Measurements from ENCODE around the gene VASP.

VASP gene

GRCh38 chr19:45477186-45477585 is 30.1 kb upstream of the VASP start:
- Mint-ChIP-seq H3K27ac (ENCODE audit: low read depth) (peak overlapping the region; percentile 99), H3K9me3 (no peaks in the 10 kb centered on the region), H3K4me1 (peaks cover 63% of the 10 kb centered on the region), H3K4me3 (peak overlapping the region; percentile 60), H3K27me3 (no peaks in the 10 kb centered on the region), H3K36me3 (ENCODE audit: insufficient read depth) (peaks cover 65% of the 10 kb centered on the region)
- ATAC-seq (replicated peaks; ENCODE audit: extremely low read depth, poor library complexity, severe bottlenecking) = no peak
- DNase-seq (ENCODE audit: low spot score in 2 of 2) = no peak

GRCh38 chr19:45477713-45478453 is 29.4 kb upstream of the VASP start:
- peaks cover 58% of the 10 kb centered on the region for H3K36me3 Mint-ChIP-seq (ENCODE audit: insufficient read depth)
- H3K9me3 Mint-ChIP-seq = no peaks in the 10 kb centered on the region
- H3K27me3 Mint-ChIP-seq = no peaks in the 10 kb centered on the region
- H3K27ac Mint-ChIP-seq (ENCODE audit: low read depth) = peak overlapping the region; percentile 99
- H3K4me3 Mint-ChIP-seq = peak overlapping the region; percentile 60
- DNase-seq (ENCODE audit: low spot score in 2 of 2) (no peak), ATAC-seq (replicated peaks; ENCODE audit: extremely low read depth, poor library complexity, severe bottlenecking) (no peak)
- peaks cover 59% of the 10 kb centered on the region for H3K4me1 Mint-ChIP-seq

- ATAC-seq (replicated peaks; ENCODE audit: extremely low read depth, poor library complexity, severe bottlenecking) = peak; percentile 73
- no peaks in the 10 kb centered on the region for H3K27me3 Mint-ChIP-seq
- H3K27ac Mint-ChIP-seq (ENCODE audit: low read depth) = peak overlapping the region; percentile 99
- H3K4me3 Mint-ChIP-seq = peak overlapping the region; percentile 60
- peak; percentile 89 to 90 for DNase-seq (ENCODE audit: low spot score in 2 of 2)
- peaks cover 53% of the 10 kb centered on the region for H3K36me3 Mint-ChIP-seq (ENCODE audit: insufficient read depth)
- no peaks in the 10 kb centered on the region for H3K9me3 Mint-ChIP-seq
- peaks cover 54% of the 10 kb centered on the region for H3K4me1 Mint-ChIP-seq
Observed at GRCh38 chr19:45478454-45479238, 28.6 kb upstream of the VASP start.

GRCh38 chr19:45483033-45483432 is 24.2 kb upstream of the VASP start:
- Mint-ChIP-seq H3K27ac (ENCODE audit: low read depth) (no peak overlapping the region), H3K9me3 (no peaks in the 10 kb centered on the region), H3K27me3 (no peaks in the 10 kb centered on the region), H3K4me3 (no peak overlapping the region), H3K4me1 (peaks cover 24% of the 10 kb centered on the region), H3K36me3 (ENCODE audit: insufficient read depth) (peaks cover 18% of the 10 kb centered on the region)
- no peak for ATAC-seq (replicated peaks; ENCODE audit: extremely low read depth, poor library complexity, severe bottlenecking)
- DNase-seq (ENCODE audit: low spot score in 2 of 2) = no peak

GRCh38 chr19:45484273-45484945 is 22.9 kb upstream of the VASP start:
- DNase-seq (ENCODE audit: low spot score in 2 of 2) = no peak
- Mint-ChIP-seq H3K27me3 (no peaks in the 10 kb centered on the region), H3K9me3 (no peaks in the 10 kb centered on the region), H3K4me1 (peaks cover 12% of the 10 kb centered on the region), H3K27ac (ENCODE audit: low read depth) (no peak overlapping the region), H3K4me3 (no peak overlapping the region), H3K36me3 (ENCODE audit: insufficient read depth) (peaks cover 7% of the 10 kb centered on the region)
- no peak for ATAC-seq (replicated peaks; ENCODE audit: extremely low read depth, poor library complexity, severe bottlenecking)

- Mint-ChIP-seq H3K27me3 (no peaks in the 10 kb centered on the region), H3K4me1 (peaks cover 8% of the 10 kb centered on the region), H3K4me3 (peak overlapping the region; percentile 85), H3K36me3 (ENCODE audit: insufficient read depth) (peaks cover 6% of the 10 kb centered on the region), H3K9me3 (no peaks in the 10 kb centered on the region), H3K27ac (ENCODE audit: low read depth) (no peak overlapping the region)
- DNase-seq (ENCODE audit: low spot score in 2 of 2) (peak; percentile 93 to 97), ATAC-seq (replicated peaks; ENCODE audit: extremely low read depth, poor library complexity, severe bottlenecking) (peak; percentile 100)
Observed at GRCh38 chr19:45485305-45486077, 21.8 kb upstream of the VASP start.

- Mint-ChIP-seq H3K4me1 (peaks cover 14% of the 10 kb centered on the region), H3K27ac (ENCODE audit: low read depth) (no peak overlapping the region), H3K9me3 (no peaks in the 10 kb centered on the region), H3K36me3 (ENCODE audit: insufficient read depth) (peaks cover 4% of the 10 kb centered on the region), H3K4me3 (no peak overlapping the region), H3K27me3 (peaks cover 12% of the 10 kb centered on the region)
- ATAC-seq (replicated peaks; ENCODE audit: extremely low read depth, poor library complexity, severe bottlenecking) = no peak
- DNase-seq (ENCODE audit: low spot score in 2 of 2) = no peak
Observed at GRCh38 chr19:45488708-45489107, 18.6 kb upstream of the VASP start.

GRCh38 chr19:45489216-45489855 is 17.9 kb upstream of the VASP start:
- no peak for DNase-seq (ENCODE audit: low spot score in 2 of 2)
- peaks cover 12% of the 10 kb centered on the region for H3K27me3 Mint-ChIP-seq
- peaks cover 2% of the 10 kb centered on the region for H3K36me3 Mint-ChIP-seq (ENCODE audit: insufficient read depth)
- peaks cover 14% of the 10 kb centered on the region for H3K4me1 Mint-ChIP-seq
- no peak for ATAC-seq (replicated peaks; ENCODE audit: extremely low read depth, poor library complexity, severe bottlenecking)
- H3K4me3 Mint-ChIP-seq = no peak overlapping the region
- H3K27ac Mint-ChIP-seq (ENCODE audit: low read depth) = no peak overlapping the region
- no peaks in the 10 kb centered on the region for H3K9me3 Mint-ChIP-seq

GRCh38 chr19:45492137-45492626 is 15.1 kb upstream of the VASP start:
- H3K27ac Mint-ChIP-seq (ENCODE audit: low read depth) = no peak overlapping the region
- peaks cover 24% of the 10 kb centered on the region for H3K27me3 Mint-ChIP-seq
- peaks cover 18% of the 10 kb centered on the region for H3K4me1 Mint-ChIP-seq
- peaks cover 5% of the 10 kb centered on the region for H3K36me3 Mint-ChIP-seq (ENCODE audit: insufficient read depth)
- DNase-seq (ENCODE audit: low spot score in 2 of 2) (no peak), ATAC-seq (replicated peaks; ENCODE audit: extremely low read depth, poor library complexity, severe bottlenecking) (no peak)
- no peak overlapping the region for H3K4me3 Mint-ChIP-seq
- no peaks in the 10 kb centered on the region for H3K9me3 Mint-ChIP-seq

- Mint-ChIP-seq H3K27ac (ENCODE audit: low read depth) (no peak overlapping the region), H3K9me3 (no peaks in the 10 kb centered on the region), H3K27me3 (peaks cover 24% of the 10 kb centered on the region)
Observed at GRCh38 chr19:45492627-45493470, 14.4 kb upstream of the VASP start.

GRCh38 chr19:45494261-45494916 is 12.9 kb upstream of the VASP start:
- ATAC-seq (replicated peaks; ENCODE audit: extremely low read depth, poor library complexity, severe bottlenecking) (no peak), DNase-seq (ENCODE audit: low spot score in 2 of 2) (no peak)
- Mint-ChIP-seq H3K36me3 (ENCODE audit: insufficient read depth) (peaks cover 12% of the 10 kb centered on the region), H3K27me3 (peaks cover 24% of the 10 kb centered on the region), H3K27ac (ENCODE audit: low read depth) (no peak overlapping the region), H3K9me3 (no peaks in the 10 kb centered on the region), H3K4me1 (peaks cover 35% of the 10 kb centered on the region), H3K4me3 (no peak overlapping the region)

More at GRCh38 chr19:45492627-45493470, 14.4 kb upstream of the VASP start:
- no peak overlapping the region for H3K4me3 Mint-ChIP-seq
- peaks cover 5% of the 10 kb centered on the region for H3K36me3 Mint-ChIP-seq (ENCODE audit: insufficient read depth)
- DNase-seq (ENCODE audit: low spot score in 2 of 2) (no peak), ATAC-seq (replicated peaks; ENCODE audit: extremely low read depth, poor library complexity, severe bottlenecking) (no peak)
- H3K4me1 Mint-ChIP-seq = peaks cover 25% of the 10 kb centered on the region
